OCI-LY1 (cell line): ENCODE data around the gene SMPDL3A.

Experiments used
- EZH2 ChIP-seq: fragments of 200-600 bp; sonication (generic), shearing (Covaris generic); IDR thresholded peaks from 2 replicates; pipeline ENCODE4 v1.8.0; 2017; ENCODE audit warnings: borderline replicate concordance, mixed run types, mild to moderate bottlenecking, antibody characterized with exemption, low read length, moderate library complexity, mixed read lengths
- TF ChIP-seq, protein P1 (sequence below): fragments of 200-600 bp; sonication (generic), shearing (Covaris generic); IDR thresholded peaks from 2 replicates; pipeline ENCODE4 v1.5.1; 2017; ENCODE audit warnings: mild to moderate bottlenecking, antibody characterized with exemption, low read length, moderate library complexity, mixed read lengths

DNA sequence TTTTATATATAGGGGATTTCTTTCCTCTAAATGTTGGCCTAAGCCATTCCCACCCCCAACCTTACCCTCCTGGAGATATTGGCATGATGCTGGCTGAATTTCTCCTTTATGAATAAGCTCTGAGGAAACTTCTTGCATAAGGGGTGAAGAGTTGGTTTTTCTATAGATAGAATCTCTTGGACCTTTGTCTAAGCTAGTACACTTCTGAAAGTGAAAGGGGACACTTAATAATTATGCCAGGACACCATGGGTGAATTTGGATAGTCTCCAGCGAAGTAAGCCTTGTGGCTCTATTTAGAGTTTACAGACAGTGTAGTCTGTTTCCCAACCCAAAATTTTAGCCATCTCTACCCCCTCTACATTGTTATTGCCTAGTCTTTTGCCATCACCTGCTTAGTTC, 36.6 kb upstream of the SMPDL3A start:
- TF ChIP-seq, protein P1, sequence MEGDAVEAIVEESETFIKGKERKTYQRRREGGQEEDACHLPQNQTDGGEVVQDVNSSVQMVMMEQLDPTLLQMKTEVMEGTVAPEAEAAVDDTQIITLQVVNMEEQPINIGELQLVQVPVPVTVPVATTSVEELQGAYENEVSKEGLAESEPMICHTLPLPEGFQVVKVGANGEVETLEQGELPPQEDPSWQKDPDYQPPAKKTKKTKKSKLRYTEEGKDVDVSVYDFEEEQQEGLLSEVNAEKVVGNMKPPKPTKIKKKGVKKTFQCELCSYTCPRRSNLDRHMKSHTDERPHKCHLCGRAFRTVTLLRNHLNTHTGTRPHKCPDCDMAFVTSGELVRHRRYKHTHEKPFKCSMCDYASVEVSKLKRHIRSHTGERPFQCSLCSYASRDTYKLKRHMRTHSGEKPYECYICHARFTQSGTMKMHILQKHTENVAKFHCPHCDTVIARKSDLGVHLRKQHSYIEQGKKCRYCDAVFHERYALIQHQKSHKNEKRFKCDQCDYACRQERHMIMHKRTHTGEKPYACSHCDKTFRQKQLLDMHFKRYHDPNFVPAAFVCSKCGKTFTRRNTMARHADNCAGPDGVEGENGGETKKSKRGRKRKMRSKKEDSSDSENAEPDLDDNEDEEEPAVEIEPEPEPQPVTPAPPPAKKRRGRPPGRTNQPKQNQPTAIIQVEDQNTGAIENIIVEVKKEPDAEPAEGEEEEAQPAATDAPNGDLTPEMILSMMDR, result no peak
- TF ChIP-seq EZH2, result no peak
